C4-2B (cell line): ENCODE measurements around the gene CMIP.

ENCODE experiments used
- H3K27ac ChIP-seq: fragments of 450-650 bp; 2 replicates; pipeline ENCODE4 v1.5.1; 2017
- ZFX ChIP-seq: fragments of 450-650 bp; IDR thresholded peaks from 2 replicates; pipeline ENCODE4 v1.6.1; 2017
- TF ChIP-seq, protein P1 (sequence below): fragments of 450-650 bp; conservative IDR thresholded peaks from 2 replicates; pipeline ENCODE4 v1.5.1; 2017; ENCODE audit warnings: mild to moderate bottlenecking

The CMIP gene

DNA sequence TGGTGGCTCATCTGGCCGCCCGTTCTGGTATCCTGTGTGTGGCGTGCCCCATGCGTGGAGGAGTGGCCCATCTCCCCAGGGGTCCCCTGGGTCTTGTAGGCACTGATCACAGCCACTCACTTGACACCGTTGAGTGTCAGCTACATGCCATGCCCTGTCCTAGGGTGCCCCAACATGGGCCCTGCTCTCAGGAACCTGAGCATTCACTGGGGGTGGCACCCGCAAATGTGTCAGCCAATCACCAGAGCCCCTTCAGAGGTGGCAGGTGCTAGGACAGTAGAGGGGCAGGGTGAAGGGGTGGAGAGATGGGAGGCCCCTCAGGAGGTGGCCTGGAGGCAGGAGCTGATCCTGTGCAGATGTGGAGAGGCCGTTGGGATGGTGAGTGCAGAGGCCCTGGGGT, 27.8 kb downstream of the CMIP start:
- no peak for TF ChIP-seq ZFX
- TF ChIP-seq, protein P1, sequence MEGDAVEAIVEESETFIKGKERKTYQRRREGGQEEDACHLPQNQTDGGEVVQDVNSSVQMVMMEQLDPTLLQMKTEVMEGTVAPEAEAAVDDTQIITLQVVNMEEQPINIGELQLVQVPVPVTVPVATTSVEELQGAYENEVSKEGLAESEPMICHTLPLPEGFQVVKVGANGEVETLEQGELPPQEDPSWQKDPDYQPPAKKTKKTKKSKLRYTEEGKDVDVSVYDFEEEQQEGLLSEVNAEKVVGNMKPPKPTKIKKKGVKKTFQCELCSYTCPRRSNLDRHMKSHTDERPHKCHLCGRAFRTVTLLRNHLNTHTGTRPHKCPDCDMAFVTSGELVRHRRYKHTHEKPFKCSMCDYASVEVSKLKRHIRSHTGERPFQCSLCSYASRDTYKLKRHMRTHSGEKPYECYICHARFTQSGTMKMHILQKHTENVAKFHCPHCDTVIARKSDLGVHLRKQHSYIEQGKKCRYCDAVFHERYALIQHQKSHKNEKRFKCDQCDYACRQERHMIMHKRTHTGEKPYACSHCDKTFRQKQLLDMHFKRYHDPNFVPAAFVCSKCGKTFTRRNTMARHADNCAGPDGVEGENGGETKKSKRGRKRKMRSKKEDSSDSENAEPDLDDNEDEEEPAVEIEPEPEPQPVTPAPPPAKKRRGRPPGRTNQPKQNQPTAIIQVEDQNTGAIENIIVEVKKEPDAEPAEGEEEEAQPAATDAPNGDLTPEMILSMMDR, result no peak

DNA sequence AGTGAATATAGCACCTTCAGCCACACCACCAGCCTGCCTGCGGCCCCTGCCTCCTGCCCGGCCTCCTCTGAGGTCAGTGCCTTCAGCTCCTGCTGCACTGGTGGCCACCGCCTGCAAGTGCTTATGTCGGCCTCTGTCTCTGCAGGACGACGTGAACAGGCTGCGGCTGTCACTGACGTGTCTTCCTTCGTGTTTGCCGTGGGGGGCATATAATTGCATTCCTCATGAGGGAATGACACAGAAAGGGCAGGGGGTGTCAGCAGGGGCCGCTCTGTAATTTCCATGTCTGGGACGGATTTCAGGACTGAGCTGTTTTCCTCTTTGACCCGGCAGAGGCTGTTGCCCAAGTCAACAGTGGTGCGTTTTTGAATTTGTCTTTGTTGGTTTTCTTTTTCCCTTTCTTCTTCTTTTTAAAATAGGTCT, 28.5 kb downstream of the CMIP start:
- no peak overlapping the region for H3K27ac ChIP-seq
- TF ChIP-seq, protein P1, result no peak
- TF ChIP-seq ZFX, result no peak

More for the DNA sequence above, 27.8 kb downstream of the CMIP start:
- no peak overlapping the region for H3K27ac ChIP-seq

DNA sequence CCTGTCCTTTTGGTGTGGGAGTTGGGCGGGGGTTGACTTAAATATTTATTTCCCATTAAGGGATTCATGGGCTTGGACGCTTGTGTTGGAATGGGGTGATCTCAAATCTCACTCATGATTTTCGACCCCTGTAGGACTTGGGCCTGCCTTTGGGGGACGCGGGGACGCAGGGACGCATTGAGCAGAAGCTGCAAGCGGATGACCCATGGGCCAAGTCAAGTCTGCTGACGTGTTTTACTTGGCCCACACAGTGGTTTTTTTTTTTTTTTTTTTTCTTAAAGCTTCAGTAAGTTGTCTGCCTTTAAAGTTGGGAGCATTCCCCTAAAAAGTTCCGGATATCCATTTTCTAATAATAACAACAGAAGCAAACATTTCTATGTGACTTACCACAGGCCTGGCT, 28.9 kb downstream of the CMIP start:
- no peak overlapping the region for H3K27ac ChIP-seq
- TF ChIP-seq ZFX, result no peak
- TF ChIP-seq, protein P1, result no peak

DNA sequence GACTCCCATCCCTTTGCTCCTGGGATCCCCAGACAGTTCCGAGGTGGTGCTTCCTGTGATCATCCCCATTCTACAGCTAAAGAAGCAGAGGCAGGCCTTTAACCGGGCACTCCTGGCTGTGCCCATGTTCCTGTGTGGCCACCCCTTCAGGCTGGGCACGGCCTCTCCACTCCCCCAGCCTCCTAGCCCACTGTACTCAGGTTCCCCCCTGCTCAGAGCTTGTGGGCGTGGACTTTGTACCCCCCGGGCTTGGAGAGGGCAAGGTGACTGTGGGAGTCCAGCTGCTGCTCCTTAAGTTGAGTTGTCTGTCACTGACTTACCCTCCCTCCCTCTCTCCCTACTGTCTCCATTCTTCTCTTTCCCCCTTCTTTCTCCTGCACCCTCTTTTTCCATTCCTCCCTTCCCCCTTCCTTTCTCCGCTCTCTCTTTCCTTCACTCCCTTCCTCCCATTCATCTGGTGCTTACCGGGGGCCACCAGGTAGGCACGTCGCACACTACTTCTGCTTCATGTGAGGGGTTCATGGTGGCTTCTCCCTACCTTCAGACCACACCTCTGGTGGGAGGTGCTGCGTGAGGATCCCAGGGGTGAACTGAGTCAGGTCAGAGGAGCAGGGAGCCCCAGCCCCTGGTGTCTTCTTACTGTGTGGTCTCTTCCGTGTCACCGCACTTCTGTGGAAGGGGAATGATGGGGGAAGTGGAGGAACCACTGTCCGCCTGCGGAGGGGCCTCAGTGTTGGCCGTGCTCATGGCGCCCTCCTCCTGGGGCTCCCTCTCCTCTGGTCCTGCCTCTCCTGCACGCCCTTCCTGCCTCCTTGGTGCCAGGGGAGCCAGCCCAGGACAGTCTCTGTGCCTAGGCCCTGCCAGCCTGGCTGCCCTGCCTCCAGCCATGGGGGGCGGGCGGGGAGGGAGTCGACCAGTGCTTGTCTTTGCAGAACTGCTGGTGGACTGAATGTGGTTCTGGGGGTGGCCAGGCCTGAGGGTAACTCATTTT, 29.7 kb downstream of the CMIP start:
- TF ChIP-seq ZFX, result no peak
- TF ChIP-seq, protein P1, result no peak
- H3K27ac ChIP-seq, result no peak overlapping the region

DNA sequence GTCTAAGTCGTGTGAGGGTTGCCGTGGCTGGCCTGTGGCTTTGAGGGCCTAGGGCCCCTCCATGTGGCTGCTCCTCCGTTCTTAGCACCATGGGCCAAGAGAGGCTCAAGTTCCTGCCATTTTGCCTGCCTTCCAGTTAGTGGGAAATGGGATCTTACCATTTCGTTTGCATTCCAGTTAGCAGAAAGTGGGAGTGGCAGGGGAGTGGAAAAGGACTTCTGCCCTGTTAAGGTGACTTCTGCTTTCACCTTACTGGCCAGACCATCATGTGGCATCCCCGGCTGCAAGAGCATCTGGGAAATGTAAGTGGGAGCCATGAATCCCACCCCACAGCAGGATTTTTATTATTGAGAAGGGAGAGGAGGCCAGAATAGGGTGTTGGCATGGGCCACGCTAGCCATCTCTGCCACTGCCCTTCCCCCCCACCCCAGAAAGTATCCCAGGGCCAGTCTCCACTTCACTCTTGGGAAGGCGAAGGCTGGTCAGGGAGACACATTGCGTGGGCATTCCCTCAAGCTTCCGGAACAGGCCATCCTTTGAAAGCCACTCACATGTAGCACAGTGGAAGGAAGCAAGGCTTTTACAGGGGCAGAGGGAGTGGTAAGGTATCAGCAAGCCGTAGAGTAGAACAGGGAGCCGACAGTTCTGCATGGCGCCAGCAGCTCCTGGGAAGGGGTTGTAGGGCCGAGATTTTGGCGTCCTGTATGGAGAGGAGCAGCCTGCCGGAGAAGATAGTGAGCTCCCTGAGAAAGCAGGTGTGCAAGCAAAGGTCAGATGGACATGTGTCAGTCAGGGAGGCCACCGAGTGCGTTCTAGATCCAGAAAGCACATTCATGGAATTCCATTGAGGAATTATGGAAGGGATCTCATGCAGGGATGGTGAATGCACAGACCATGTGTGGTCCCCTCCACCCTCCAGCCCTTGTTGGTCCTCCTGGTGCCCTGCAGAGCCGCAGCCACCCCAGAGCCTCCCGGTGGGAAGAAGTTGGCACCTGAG, 33.4 kb downstream of the CMIP start:
- no peak for TF ChIP-seq ZFX
- TF ChIP-seq, protein P1, result no peak
- H3K27ac ChIP-seq, result no peak overlapping the region

DNA sequence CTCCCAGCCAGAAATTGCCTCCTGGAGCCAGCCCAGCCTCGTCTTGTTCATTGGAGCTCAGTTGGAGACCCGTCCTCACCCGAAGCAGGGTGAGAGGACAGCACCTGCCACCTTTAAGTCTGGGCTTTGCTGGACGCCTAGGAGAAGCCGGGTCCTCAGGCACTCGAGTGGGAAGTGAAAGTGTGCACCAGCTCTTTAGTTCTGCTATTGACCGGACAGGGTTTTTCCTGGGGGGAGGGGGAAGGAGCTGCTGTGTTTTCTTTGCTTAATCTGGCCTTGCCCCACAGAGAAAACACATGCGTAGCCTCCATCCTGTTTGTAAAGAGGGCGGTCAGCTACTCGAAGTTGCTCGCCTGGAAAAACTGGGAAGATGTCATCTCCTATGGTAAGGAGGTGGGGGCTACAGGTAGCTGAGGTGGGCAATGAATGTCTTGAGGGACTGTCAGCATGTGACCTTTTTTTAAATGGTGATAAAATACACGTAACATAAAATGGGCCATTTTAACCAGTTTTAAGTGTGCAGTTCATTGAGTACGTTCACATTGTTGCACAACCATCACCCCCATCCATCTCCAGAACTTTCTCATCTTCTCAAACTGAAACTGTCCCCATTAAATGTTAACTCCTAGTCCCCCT, 34.4 kb downstream of the CMIP start:
- TF ChIP-seq ZFX, result no peak
- TF ChIP-seq, protein P1, result no peak
- no peak overlapping the region for H3K27ac ChIP-seq
